Measurements from ENCODE around the gene DUS3L. TPM values are rescaled to one million over a fixed set of nuclear protein-coding genes. Genes with fewer than 3 reads are reported as not detected.
"Not testable (repeated sequence)": the region's sequence is repeated elsewhere in the genome, so short reads cannot be mapped to it uniquely, and the experiment has no call there.

DUS3L gene
- total RNA-seq, 1 donor from 2014 or later, result 55.5 TPM

DNA sequence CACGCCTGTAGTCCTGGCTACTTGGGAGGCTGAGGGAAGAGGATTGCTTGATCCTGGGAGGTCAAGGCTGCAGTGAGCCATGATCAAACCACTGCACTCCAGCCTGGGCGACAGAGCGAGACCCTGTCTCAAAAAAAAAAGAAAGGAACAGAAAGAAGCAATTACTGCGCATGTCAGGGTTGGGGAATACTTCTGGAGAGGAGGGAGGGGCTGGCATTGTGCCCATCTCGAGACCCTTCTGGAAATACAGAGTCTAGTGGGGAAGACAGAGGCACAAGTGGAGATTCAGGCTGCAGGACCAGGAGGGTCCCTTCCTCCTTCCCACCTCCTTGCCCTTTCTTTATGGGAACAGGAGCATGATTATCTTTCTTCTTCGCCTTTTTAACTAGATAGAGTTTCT is 37.2 kb downstream of the DUS3L start:
- Histone ChIP-seq H3K27me3 (ENCODE audit: control insufficient read depth, insufficient read depth, low read length) (no peaks in the 10 kb centered on the region), H3K4me3 (ENCODE audit: low read depth, low read length) (no peak overlapping the region), H3K36me3 (ENCODE audit: control insufficient read depth, insufficient read depth, low read length) (no peaks in the 10 kb centered on the region)
- no peak for DNase-seq (ENCODE audit: low read depth)
- TF ChIP-seq, protein P1, sequence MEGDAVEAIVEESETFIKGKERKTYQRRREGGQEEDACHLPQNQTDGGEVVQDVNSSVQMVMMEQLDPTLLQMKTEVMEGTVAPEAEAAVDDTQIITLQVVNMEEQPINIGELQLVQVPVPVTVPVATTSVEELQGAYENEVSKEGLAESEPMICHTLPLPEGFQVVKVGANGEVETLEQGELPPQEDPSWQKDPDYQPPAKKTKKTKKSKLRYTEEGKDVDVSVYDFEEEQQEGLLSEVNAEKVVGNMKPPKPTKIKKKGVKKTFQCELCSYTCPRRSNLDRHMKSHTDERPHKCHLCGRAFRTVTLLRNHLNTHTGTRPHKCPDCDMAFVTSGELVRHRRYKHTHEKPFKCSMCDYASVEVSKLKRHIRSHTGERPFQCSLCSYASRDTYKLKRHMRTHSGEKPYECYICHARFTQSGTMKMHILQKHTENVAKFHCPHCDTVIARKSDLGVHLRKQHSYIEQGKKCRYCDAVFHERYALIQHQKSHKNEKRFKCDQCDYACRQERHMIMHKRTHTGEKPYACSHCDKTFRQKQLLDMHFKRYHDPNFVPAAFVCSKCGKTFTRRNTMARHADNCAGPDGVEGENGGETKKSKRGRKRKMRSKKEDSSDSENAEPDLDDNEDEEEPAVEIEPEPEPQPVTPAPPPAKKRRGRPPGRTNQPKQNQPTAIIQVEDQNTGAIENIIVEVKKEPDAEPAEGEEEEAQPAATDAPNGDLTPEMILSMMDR (IDR thresholded peaks at IDR 0.05; ENCODE audit: insufficient read depth, low read length, severe bottlenecking), result no peak
- FAIRE-seq, result no peak

DNA sequence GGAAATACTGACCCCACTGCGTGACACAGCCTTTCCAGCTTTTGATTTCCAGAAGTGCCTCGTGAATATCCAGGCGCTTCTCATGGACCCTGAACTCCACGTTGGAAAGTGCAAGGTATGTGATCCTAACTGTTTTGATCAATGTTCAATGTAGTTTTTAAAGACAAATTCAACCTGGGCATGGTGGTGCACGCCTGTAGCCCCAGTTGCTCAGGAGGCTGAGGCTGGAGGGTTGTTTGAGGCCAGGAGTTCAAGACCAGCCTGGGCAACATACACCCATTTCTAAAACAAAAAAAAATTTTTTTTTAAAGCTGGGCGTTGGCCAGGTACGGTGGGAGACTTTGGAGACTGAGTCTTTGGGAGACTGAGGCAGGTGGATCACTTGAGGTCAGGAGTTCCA is 39.3 kb downstream of the DUS3L start:
- TF ChIP-seq, protein P1 (IDR thresholded peaks at IDR 0.05; ENCODE audit: insufficient read depth, low read length, severe bottlenecking), result no peak
- Histone ChIP-seq H3K27me3 (ENCODE audit: control insufficient read depth, insufficient read depth, low read length) (no peaks in the 10 kb centered on the region), H3K4me3 (ENCODE audit: low read depth, low read length) (no peak overlapping the region), H3K36me3 (ENCODE audit: control insufficient read depth, insufficient read depth, low read length) (no peaks in the 10 kb centered on the region)
- DNase-seq (ENCODE audit: low read depth) (no peak), FAIRE-seq (no peak)

DNA sequence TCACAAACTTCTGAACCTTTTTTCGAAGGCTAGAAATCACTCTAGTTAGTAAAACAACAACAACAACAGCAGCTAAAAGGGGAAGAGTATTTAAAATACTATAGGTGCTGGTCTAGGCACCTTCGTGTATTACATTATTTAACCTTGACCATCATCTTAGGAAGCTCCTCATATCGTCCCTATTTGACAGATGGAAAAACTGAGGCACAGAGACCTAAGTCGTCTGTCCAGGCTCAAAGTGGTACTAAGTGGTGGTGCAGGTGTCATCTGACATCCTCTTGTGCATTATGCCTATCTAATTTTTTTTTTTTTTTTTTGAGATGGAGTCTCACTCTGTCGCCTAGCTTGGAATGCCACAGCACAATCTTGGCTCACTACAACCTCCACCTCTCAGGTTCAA is 41.5 kb downstream of the DUS3L start:
- DNase-seq (ENCODE audit: low read depth), result no peak
- Histone ChIP-seq H3K4me3 (ENCODE audit: low read depth, low read length) (no peak overlapping the region), H3K36me3 (ENCODE audit: control insufficient read depth, insufficient read depth, low read length) (no peaks in the 10 kb centered on the region), H3K27me3 (ENCODE audit: control insufficient read depth, insufficient read depth, low read length) (no peaks in the 10 kb centered on the region)
- FAIRE-seq, result no peak
- TF ChIP-seq, protein P1 (IDR thresholded peaks at IDR 0.05; ENCODE audit: insufficient read depth, low read length, severe bottlenecking), result no peak

DNA sequence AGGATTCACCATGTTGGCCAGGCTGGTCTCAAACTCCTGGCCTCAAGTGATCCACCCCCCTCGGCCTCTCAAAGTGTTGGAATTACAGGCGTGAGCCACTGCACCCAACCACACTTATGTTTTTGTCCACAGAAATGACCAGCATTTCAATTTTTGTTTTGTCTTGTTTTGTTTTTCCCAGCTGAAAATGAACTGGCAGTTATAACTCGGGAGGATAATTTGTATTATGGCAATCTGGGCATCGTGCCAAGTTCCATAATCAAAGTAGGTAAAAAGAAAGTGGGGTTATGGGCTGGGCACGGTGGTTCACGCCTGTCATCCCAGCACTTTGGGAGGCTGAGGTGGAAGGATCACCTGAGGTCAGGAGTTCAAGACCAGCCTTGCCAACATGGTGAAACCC is 42.0 kb downstream of the DUS3L start:
- not testable (repeated sequence) for H3K36me3 ChIP-seq (ENCODE audit: control insufficient read depth, insufficient read depth, low read length); H3K4me3 ChIP-seq (ENCODE audit: low read depth, low read length); FAIRE-seq; H3K27me3 ChIP-seq (ENCODE audit: control insufficient read depth, insufficient read depth, low read length); DNase-seq (ENCODE audit: low read depth)

DNA sequence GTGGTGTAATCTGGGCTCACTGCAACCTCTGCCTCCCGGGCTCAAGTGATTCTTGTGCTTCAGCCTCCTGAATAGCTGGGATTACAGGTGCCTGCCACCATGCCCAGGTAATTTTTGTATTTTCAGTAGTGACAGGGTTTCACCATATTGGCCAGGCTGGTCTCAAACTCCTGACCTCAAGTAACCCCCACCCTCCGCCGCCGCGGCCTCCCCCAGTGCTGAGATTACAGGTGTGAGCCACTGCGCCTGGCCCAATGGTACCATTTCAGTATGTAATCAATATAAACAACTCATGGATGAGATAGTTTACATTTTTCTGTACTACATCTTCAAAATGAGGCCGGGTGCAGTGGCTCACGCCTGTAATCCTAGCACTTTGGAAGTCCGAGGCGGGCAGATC is 46.0 kb downstream of the DUS3L start:
- not testable (repeated sequence) for H3K4me3 ChIP-seq (ENCODE audit: low read depth, low read length); DNase-seq (ENCODE audit: low read depth); FAIRE-seq; H3K36me3 ChIP-seq (ENCODE audit: control insufficient read depth, insufficient read depth, low read length); H3K27me3 ChIP-seq (ENCODE audit: control insufficient read depth, insufficient read depth, low read length)

DNA sequence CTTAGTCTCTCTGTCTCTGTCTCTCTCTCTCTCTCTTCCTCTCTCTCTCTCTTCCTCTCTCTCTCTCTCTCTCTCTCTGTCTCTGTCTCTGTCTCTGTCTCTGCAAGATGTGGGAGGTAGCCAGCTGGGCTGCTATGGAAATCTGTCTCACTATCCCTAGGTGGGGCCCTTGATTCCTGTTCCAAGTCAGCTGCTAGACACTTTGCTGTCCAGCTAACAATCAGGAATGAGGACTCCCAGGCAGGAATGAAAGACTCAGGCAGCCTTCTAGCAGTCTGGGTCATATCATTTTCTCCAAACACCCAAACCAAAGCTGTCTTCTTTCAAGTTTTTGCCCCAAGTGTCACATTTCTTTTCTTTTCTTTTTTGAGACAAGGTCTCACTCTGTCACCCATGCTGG is 47.3 kb downstream of the DUS3L start:
- TF ChIP-seq, protein P1 (IDR thresholded peaks at IDR 0.05; ENCODE audit: insufficient read depth, low read length, severe bottlenecking), result no peak
- Histone ChIP-seq H3K27me3 (ENCODE audit: control insufficient read depth, insufficient read depth, low read length) (no peaks in the 10 kb centered on the region), H3K36me3 (ENCODE audit: control insufficient read depth, insufficient read depth, low read length) (no peaks in the 10 kb centered on the region), H3K4me3 (ENCODE audit: low read depth, low read length) (no peak overlapping the region)
- DNase-seq (ENCODE audit: low read depth), result no peak
- FAIRE-seq, result no peak

DNA sequence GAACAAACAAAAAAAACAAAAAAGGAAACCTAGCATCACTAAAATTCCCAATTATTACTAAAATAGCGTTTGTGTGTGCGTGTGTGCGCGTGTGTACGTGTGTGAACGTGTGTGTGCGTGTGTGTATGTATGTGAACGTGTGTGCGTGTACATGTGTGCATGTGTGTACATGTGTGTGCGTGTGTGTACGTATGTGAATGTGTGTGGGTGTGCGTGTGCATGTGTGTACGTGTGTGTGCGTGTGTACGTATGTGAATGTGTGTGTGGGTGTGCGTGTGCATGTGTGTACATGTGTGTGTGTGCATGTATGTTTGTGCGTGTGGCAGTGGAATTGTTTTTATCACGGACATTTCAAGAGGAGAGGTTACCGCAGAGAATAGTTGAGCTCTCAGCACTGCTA is 48.9 kb downstream of the DUS3L start:
- no peaks in the 10 kb centered on the region for H3K27me3 ChIP-seq (ENCODE audit: control insufficient read depth, insufficient read depth, low read length)
- no peaks in the 10 kb centered on the region for H3K36me3 ChIP-seq (ENCODE audit: control insufficient read depth, insufficient read depth, low read length)
- TF ChIP-seq, protein P1 (IDR thresholded peaks at IDR 0.05; ENCODE audit: insufficient read depth, low read length, severe bottlenecking), result no peak
- peak; percentile 96 for FAIRE-seq
- no peak for DNase-seq (ENCODE audit: low read depth)
- H3K4me3 ChIP-seq (ENCODE audit: low read depth, low read length), result no peak overlapping the region

All from bronchial epithelial cell (primary cell).